Mucosa of rectum (tissue), 2 donors: Measurements from ENCODE around the gene CXCL5.
"Not testable (repeated sequence)": the region's sequence is repeated elsewhere in the genome, so short reads cannot be mapped to it uniquely, and the experiment has no call there.

Experiments used
- H3K27ac ChIP-seq, 2 donors: one replicate each; pipeline ENCODE4 v1.7.0; 2013; ENCODE audit warnings: inconsistent platforms in 2 of 2, low read depth in 2 of 2, low read length in 2 of 2
- H3K27me3 ChIP-seq, 2 donors: one replicate each; pipeline ENCODE4 v1.7.0; 2013; ENCODE audit warnings: low read length in 2 of 2; ENCODE audit not compliant: control insufficient read depth in 2 of 2, insufficient read depth in 2 of 2
- H3K36me3 ChIP-seq, 2 donors: one replicate each; pipeline ENCODE4 v1.7.0; 2013; ENCODE audit warnings: low read length in 2 of 2; ENCODE audit not compliant: control insufficient read depth in 2 of 2, insufficient read depth in 2 of 2
- H3K4me1 ChIP-seq, 2 donors: one replicate each; pipeline ENCODE4 v1.7.0; 2013; ENCODE audit warnings: low read length in 2 of 2, mild to moderate bottlenecking in 1 of 2; ENCODE audit not compliant: control insufficient read depth in 2 of 2, insufficient read depth in 2 of 2
- H3K4me3 ChIP-seq, 2 donors: one replicate each; pipeline ENCODE4 v1.7.0; 2013; ENCODE audit warnings: low read length in 2 of 2
- H3K9ac ChIP-seq, 2 donors: one replicate each; pipeline ENCODE4 v1.7.0; 2013; ENCODE audit warnings: low read length in 2 of 2, low read depth in 1 of 2, mild to moderate bottlenecking in 1 of 2
- H3K9me3 ChIP-seq, 2 donors: one replicate each; pipeline ENCODE4 v1.7.0; 2013; ENCODE audit warnings: low read length in 2 of 2; ENCODE audit not compliant: control insufficient read depth in 2 of 2
- donor health status: healthy.
- donor health status: Normal muscosa, but diverticular disease.

CXCL5 gene

GRCh38 chr4:74000301-74000700 is 1.8 kb upstream of the CXCL5 start:
- H3K4me3 ChIP-seq, result no peak overlapping the region
- no peak overlapping the region for H3K27ac ChIP-seq
- H3K9me3 ChIP-seq, result no peaks in the 10 kb centered on the region
- no peaks in the 10 kb centered on the region for H3K36me3 ChIP-seq
- no peaks in the 10 kb centered on the region for H3K27me3 ChIP-seq
- H3K9ac ChIP-seq, result no peak overlapping the region
- H3K4me1 ChIP-seq, result peaks cover 0 to 5% of the 10 kb centered on the region in 2 donors

GRCh38 chr4:73992050-73992449 is 6.4 kb downstream of the CXCL5 start:
- Histone ChIP-seq H3K9me3 (no peaks in the 10 kb centered on the region), H3K27ac (no peak overlapping the region), H3K4me3 (no peak overlapping the region), H3K27me3 (no peaks in the 10 kb centered on the region), H3K4me1 (no peaks in the 10 kb centered on the region), H3K36me3 (no peaks in the 10 kb centered on the region), H3K9ac (no peak overlapping the region)

GRCh38 chr4:73991742-73992000 is 6.8 kb downstream of the CXCL5 start:
- no peaks in the 10 kb centered on the region for H3K27me3 ChIP-seq
- H3K4me3 ChIP-seq, result no peak overlapping the region
- H3K4me1 ChIP-seq, result no peaks in the 10 kb centered on the region
- no peak overlapping the region for H3K9ac ChIP-seq
- H3K9me3 ChIP-seq, result no peaks in the 10 kb centered on the region
- no peaks in the 10 kb centered on the region for H3K36me3 ChIP-seq
- no peak overlapping the region for H3K27ac ChIP-seq

GRCh38 chr4:73990988-73991741 is 7.3 kb downstream of the CXCL5 start:
- no peak overlapping the region for H3K9ac ChIP-seq

GRCh38 chr4:73989928-73990327 is 8.5 kb downstream of the CXCL5 start:
- no peak overlapping the region for H3K27ac ChIP-seq

More at GRCh38 chr4:73990988-73991741, 7.3 kb downstream of the CXCL5 start:
- H3K4me1 ChIP-seq, result no peaks in the 10 kb centered on the region
- no peaks in the 10 kb centered on the region for H3K27me3 ChIP-seq
- no peak overlapping the region for H3K27ac ChIP-seq
- H3K4me3 ChIP-seq, result no peak overlapping the region
- no peaks in the 10 kb centered on the region for H3K36me3 ChIP-seq
- no peaks in the 10 kb centered on the region for H3K9me3 ChIP-seq

GRCh38 chr4:73989031-73989430 is 9.4 kb downstream of the CXCL5 start:
- Histone ChIP-seq H3K9me3 (no peaks in the 10 kb centered on the region), H3K9ac (no peak overlapping the region), H3K27me3 (no peaks in the 10 kb centered on the region), H3K36me3 (no peaks in the 10 kb centered on the region), H3K4me1 (no peaks in the 10 kb centered on the region), H3K27ac (no peak overlapping the region), H3K4me3 (no peak overlapping the region)

More at GRCh38 chr4:73989928-73990327, 8.5 kb downstream of the CXCL5 start:
- Histone ChIP-seq H3K4me3 (no peak overlapping the region), H3K9me3 (no peaks in the 10 kb centered on the region), H3K4me1 (no peaks in the 10 kb centered on the region), H3K9ac (no peak overlapping the region), H3K27me3 (no peaks in the 10 kb centered on the region), H3K36me3 (no peaks in the 10 kb centered on the region)

GRCh38 chr4:73988061-73988460 is 10.4 kb downstream of the CXCL5 start, which contains the start of gene PPBP:
Gene PPBP, minus strand, starts transcription at chr4:73988190. Its CDS starts 87 bp downstream, at chr4:73988103.
- no peaks in the 10 kb centered on the region for H3K4me1 ChIP-seq
- no peak within 1 kb of the TSS for H3K4me3 ChIP-seq
- H3K9me3 ChIP-seq, result no peaks in the 10 kb centered on the region
- no peak within 1 kb of the TSS for H3K27ac ChIP-seq
- H3K9ac ChIP-seq, result no peak within 1 kb of the TSS
- no peaks in the 10 kb centered on the region for H3K36me3 ChIP-seq
- H3K27me3 ChIP-seq, result no peaks in the 10 kb centered on the region

GRCh38 chr4:73985528-73985852 is 13.0 kb downstream of the CXCL5 start:
- Histone ChIP-seq H3K36me3 (no peaks in the 10 kb centered on the region), H3K4me3 (no peak overlapping the region), H3K4me1 (no peaks in the 10 kb centered on the region), H3K27me3 (no peaks in the 10 kb centered on the region), H3K9ac (no peak overlapping the region), H3K9me3 (no peaks in the 10 kb centered on the region), H3K27ac (no peak overlapping the region)

GRCh38 chr4:73984736-73985527 is 13.5 kb downstream of the CXCL5 start:
- no peaks in the 10 kb centered on the region for H3K36me3 ChIP-seq
- H3K27ac ChIP-seq, result no peak overlapping the region
- H3K9ac ChIP-seq, result no peak overlapping the region
- H3K9me3 ChIP-seq, result no peaks in the 10 kb centered on the region
- no peak overlapping the region for H3K4me3 ChIP-seq
- H3K4me1 ChIP-seq, result no peaks in the 10 kb centered on the region
- no peaks in the 10 kb centered on the region for H3K27me3 ChIP-seq

- H3K27ac ChIP-seq, H3K9ac ChIP-seq, H3K27me3 ChIP-seq, H3K36me3 ChIP-seq, H3K4me3 ChIP-seq, H3K9me3 ChIP-seq, H3K4me1 ChIP-seq: not testable (repeated sequence)
These were observed 17.3 kb downstream of the CXCL5 start for GRCh38 chr4:73981175-73981574.
